NCI-H2196 treated with DMSO at 0.1 percent for 48 hours (cell line): ENCODE results near the gene C22orf23.

ENCODE experiments used
- DNase-seq: peaks from one replicate; lab custom pipeline; 2025; ENCODE audit not compliant: unreplicated experiment; lab: John Stamatoyannopoulos, UW

Gene C22orf23

DNA sequence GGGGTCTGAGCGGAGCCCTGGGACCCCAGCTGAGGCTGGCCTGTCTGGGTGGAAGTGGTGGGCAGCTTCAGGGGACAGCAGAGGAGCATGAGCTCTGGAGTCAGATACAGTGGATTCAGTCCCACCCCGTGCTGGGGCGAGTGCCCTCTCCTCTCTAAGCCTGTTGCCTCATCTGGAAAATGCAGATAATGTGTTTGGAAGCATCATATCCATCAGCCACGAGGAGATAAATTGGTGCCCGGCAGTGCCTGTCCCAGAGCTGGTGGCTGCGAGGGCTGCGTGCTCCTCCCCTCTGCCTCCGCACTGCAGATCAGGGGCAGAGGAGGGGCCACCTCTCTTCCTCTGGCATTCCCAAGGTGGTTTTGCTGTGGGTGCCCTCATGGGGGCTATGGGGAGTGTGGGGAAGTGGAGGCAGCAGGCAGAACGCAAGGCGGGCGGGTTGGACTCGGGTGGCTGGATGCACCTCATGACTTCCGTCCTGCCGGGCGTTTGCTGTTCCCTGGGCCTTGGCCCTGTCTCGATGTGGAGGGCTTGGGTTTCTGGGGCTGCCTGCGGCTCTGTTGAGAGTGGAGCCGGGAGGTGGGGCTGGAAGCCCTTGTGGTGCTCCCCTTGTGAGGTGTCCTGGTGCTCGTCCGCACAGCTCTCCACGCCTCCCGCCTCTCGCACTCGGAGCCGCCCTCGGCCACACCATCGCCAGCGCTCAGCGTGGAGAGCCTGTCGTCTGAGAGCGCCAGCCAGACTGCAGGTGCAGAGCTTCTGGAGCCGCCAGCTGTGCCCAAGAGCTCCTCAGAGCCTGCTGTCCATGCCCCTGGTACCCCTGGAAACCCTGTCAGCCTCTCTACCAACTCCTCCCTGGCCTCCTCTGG is 26.4 kb downstream of the C22orf23 start:
- DNase-seq, result no peak

DNA sequence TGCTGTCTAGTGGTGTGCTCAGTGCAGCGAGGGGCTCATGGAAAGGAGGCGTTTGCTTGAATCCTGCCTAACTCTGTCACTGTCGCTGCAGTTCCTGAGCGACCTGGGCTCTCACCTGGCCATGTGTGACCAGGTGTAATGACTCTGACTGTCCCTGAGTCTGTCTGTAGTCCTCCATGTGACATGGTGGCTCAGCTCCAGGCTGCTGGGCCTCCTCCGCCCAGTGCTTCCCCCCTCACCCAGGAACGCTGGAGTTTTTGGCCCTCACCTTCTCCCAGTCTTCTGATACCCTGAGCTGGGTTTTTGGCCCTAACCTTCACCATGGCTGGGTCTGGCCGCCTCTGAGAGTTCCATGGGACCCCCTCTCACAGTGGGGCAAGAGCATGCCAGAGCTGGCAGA is 27.0 kb downstream of the C22orf23 start:
- no peak for DNase-seq

DNA sequence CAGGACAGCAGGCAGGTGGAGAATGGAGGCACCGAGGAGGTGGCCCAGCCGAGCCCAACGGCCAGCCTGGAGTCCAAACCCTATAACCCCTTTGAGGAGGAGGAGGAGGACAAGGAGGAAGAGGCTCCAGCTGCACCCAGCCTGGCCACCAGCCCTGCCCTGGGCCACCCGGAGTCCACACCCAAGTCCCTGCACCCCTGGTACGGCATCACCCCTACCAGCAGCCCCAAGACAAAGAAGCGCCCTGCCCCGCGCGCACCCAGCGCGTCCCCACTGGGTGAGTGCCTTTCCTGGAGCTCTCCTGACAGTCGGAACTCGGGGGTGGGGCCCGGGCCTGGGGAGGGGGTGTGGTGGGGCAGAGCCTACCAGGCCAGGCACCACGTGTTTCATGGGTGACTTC is 27.6 kb downstream of the C22orf23 start:
- DNase-seq, result no peak

DNA sequence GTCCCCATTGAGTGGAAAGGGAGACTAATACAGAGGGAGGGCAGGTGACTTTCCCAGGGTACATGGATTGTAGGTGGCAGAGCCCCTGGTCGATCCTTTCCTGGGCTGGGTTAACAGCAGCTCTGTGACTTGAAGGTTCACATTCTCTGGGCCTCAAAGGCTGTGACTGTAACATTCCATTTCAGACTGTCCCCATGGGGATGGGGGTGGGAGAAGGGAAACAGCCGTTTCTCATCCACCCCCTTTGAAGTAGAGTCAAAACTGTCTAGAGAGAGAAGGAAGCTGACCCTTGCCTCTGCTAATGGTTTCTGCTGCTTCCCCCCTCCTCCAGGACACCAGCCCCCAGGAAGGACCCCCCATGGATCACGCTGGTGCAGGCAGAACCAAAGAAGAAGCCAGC is 28.1 kb downstream of the C22orf23 start:
- DNase-seq, result no peak

DNA sequence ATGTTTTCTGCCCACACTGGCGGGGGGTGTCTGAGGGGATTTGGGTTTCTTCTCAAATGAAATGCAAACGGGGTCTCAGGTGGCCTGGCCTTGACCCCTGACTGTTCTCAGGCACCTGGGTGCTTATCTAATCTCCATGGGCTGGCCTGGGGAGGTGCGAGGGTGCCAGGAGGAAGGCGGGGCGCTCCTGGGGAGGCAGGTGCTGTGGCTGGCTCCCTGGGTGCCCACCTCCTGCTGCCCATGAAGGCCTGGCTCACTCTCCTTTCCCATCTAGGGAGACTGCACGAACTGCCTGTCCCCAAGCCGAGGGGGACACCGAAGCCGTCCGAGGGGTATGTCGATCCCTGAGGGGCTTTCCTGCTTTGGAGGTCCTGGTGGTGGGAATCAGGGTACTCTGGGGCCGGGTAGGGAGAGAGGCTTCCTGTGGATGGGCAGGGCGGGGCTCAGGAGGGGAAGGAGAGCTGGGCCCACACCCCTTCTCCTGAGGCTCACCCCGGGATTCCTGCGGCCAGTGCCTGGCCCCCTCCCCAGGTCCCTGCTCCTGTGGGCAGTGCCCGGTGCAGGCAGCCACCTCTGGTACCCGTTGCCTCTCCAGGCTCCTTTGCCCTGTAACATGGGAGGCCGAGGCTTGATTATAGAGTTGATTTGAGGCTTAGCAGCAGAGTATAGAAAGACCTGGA is 28.9 kb downstream of the C22orf23 start:
- DNase-seq, result no peak

DNA sequence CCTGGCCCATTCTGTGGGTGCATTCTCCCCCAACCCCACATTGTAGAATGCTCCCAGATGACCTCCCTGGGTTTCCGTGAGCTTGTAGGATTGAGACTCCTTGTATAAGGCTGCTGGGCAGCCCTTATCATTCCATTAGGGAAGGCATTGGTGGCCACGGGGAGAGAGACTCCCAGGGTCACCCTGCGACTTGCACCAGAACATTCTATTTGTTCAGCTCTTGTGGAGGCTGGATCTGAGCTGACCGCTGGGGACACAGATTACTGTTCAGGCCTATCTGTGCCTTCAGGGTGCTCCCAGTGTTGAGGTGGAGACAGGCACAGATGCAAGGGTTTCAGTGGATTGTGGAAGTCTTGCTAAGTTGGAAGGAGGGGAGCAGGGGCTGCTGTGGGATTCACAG is 29.5 kb downstream of the C22orf23 start:
- DNase-seq, result no peak

DNA sequence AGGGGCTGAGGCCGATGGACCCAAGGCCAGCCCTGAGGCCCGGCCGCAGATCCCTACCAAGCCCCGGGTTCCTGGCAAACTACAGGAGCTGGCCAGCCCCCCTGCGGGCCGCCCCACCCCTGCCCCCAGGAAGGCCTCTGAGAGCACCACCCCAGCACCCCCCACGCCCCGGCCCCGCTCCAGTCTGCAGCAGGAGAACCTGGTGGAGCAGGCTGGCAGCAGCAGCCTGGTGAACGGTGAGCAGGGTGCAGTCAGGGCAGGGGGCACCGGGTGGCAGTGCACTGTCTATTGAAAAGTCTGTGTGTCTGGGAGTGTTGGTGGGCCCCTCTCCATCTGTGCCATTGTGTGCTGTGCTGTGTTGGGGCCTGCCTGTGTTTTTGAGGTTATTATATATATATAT is 31.2 kb downstream of the C22orf23 start:
- no peak for DNase-seq

DNA sequence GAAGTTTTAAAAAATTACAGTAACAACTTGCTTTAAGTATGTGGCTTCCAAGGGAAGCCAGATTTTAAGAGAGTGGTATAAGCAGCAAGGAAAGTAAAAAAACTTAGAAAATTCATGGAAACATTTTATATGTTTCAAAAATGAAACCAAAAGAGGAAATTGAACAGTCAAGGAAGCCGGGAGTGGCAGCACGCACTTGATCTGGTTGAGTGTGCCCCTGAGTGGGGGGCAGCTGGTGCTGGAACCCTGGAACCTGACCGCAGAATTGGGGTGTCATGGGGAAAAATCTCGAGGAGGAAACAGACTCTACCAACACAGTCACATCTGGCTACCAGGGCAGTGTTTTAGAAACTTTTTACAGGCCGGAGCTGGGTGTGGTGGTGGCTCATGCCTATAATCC is 33.3 kb downstream of the C22orf23 start:
- no peak for DNase-seq

DNA sequence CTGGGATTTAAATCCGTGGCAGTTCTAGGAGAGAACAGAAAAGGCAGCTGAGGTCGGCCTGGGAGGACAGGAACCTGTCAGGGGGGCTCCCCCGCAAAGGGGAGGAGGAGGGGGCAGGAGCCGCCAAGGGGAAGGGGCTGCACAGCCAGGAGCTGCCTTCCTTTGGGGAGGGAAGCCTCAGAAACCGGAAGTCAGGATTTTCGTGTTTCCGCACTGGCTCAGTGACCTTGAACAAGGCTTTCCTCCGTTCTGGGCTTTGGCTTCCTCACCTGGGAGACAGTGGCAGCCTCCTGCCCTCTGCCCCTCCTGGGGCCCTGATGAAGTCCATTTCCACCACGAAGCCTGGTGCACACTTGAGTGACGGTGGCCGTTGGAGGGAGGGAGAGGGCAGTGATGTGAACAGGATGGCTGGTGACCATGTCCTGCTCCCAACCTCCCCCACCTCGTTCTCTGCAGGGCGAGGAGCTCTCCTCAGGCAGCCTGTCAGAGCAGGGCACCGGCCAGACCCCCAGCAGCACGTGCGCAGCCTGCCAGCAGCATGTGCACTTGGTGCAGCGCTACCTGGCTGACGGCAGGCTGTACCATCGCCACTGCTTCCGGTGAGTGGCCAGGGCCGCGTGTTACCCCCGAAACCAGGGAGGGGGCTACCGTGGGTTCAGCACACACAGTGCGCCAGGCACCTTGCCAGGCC is 34.7 kb downstream of the C22orf23 start:
- DNase-seq, result no peak

DNA sequence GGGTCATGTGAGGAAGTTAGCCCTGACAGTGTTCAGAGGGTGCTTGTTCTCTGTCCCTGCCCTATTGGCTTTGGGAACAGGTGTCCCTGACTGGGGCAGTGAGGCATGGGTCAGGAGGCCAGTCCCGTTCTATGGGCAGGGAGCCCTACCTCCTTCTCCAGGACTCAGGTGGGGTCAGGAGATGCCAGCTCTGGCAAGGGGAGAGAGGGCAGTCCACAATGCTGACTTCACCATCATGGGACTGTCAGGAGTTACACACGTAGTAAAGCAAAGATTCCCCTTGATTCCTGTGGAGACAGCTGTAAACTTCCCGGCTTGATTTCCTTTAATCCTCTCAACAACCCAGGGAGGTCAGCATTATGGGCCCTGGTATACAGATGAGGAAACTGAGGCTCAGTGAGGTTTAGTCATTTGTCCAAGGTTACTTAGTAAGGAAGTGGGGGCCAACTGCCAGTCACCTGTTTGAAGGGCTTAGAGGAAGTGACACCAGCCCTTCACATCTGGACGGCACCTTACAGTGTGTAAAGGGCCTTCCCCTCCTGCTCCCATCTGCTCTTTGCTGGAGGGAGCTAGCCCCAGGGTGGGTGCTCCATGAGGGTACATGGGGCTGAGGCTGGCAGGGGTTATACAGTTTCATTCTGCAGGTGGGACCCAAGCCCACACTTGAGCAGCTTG is 35.4 kb downstream of the C22orf23 start:
- no peak for DNase-seq

DNA sequence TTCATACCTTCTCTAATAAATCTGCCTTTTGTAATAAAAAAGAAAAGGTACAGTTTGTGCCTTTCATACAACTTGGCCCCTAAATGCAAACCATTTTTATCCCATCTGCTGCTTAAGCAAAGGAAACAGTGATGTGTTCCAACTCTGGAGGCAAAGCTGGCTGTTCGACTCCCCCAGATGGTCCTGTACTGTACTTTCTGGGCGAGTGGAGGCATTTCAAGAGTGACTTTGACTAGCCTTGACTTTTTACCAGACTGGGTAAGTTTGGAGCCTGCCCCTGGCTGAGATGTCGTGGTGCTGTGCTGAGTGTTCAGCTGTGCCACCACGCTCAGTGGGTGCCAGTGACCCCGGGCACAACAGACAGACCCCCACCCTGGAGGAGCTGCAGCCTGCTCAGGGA is 37.1 kb downstream of the C22orf23 start:
- no peak for DNase-seq

DNA sequence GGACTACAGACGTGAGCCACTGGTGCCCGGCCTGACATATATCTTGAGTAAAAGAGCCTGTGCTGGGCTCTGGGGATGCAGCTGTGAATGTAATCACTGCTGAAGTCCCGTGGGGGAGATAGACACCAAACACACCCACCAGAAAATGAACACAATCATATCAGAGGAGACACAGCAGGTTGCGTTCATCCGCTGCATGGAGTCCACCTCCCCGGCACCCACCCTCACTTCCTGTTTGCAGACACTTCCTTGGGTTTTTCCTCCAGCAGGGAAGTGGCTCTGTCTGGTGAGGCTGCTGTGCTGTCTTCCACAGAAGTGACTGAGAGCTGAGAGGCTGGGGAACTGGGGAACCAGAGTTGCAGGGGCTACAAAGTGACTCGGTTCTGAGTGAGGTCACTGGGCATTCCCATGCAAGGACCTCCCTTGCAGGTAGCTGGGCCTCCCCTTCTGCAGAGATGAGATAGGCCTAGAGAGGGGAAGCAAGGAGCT is 40.1 kb downstream of the C22orf23 start:
- DNase-seq, result no peak

DNA sequence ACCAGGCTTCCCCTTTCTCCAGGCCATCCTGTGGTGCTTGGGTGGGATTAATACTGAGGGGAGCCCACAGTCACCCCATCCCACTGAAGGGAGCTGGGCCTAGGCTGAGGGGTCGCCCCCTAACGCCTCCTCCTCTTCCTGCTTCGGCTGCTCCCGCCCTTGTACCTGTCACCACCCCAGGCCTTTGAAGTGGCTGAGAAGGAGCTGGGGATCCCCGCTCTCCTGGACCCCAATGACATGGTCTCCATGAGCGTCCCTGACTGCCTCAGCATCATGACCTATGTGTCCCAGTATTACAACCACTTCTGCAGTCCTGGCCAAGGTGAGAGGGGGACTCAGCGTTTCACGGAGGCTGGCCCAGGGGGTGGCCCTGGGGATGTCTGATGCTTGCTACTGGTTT is 41.2 kb downstream of the C22orf23 start:
- no peak for DNase-seq

DNA sequence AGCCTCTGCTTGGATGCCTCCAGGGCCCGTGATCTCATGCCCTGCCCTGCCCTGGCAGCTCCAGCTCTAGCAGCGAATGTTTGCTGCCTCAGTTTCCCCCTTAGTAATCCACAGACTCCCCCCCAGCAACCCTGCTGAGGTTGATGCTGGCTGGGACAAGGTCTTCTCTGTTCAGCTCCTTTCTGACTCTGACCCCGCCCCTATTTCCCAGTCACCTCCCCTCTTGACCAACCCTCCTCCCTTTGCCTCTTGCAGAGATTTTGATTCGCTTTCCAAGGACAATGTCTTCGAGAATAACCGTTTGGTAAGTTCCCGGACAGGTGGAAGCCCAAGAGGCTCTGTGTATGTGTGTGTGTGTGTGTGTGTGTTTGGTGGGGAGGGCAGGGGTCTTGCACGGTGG is 41.7 kb downstream of the C22orf23 start:
- no peak for DNase-seq

DNA sequence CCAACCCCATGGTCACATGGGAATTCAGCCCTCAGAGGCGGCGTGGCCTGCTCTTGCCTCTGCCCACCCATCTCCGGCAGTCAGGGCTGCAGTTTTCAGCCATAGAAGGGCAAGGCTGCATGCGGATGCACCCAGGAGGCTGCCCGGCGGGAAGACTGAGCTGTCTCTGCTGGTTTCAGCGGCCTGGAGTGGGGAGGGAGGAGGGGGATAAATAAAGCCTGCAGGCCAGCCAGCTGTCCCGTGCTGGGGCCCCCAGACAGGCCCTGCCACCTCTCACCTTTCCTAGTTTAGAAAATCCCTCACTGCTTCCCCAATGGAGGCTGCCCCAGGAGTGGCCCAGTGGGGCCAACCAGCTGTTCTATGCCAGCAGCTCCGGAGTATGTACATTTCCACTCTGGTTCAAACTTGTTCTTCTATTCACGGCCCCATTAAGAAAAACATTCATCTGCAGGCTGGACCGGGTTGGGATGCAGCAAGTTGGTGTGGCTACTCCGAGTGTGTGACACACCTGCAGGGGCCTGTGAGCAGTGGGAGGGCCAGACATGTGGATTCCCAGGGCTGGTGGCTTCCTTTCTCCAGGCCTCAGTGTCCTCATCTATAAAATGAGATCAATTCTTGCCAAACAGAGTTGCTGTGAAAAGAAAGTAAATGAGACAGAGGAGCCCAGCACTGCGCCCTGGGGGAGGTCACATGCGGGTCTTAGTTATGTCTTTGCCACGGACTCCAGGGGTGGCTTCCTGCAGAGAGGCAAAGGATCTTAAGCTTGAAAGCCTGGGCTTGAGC is 42.3 kb downstream of the C22orf23 start:
- DNase-seq, result no peak

DNA sequence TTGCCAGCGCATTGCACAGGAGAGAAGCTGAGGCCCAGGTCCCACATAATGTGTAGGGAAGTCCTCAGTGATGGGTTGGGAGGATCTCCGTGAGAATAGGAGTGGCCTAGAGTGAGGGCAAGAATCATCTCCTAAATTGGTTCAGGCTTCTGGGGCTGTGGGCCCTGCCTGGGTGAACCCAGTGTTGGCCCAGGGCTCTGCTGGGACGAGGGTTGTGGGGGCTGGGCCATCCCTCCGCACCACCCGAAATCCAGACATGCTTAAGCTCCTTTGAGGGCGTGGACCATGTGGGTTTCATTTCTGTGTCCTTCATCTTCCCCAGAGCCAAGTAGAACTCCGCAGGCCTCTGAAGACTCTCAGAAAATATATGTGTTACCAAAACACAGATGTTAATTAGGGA is 43.6 kb downstream of the C22orf23 start:
- DNase-seq, result no peak

DNA sequence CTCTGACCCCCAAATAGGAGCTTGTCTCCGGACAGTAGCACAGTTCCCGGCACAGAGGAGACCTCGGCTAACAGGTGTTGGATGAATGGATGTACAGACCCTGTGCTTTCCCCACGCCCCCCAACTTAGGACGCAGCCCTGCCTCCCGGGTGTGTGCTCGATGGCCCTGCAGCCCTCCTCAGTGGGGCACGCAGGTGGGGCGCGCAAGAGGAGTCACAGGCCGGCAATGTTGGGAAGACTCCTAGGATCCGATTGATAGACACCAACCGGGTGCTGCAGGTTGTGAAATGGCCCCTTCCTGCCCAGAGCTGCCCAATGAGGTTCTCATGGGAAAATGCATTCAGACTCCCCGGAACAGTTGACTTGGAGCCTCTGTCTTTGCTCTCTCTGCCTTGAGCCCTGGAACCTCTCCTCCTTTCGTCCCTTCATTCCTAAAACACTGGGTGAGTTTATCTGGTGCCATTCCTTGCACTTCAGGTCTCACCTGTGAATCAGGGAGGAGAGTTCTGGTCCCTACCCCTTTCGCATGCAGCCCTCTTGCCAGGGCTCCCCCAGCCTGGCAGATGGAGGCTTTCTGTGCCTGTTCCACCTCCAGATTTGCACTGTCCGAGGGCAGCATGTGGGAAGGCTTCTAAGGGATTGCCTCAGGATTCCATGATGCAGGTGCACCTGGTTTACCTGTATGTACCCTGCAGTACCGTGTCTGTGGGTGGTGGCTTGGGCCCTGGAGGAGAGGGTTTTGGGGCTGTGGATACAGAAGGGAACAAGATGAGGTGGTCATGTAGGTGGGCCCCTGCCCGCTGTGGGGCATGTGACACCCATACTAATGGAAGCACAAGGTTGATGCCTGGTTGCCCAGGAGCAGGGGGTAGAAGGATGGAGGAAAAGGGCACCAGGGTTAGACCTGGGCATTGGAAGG is 46.1 kb downstream of the C22orf23 start:
- no peak for DNase-seq

DNA sequence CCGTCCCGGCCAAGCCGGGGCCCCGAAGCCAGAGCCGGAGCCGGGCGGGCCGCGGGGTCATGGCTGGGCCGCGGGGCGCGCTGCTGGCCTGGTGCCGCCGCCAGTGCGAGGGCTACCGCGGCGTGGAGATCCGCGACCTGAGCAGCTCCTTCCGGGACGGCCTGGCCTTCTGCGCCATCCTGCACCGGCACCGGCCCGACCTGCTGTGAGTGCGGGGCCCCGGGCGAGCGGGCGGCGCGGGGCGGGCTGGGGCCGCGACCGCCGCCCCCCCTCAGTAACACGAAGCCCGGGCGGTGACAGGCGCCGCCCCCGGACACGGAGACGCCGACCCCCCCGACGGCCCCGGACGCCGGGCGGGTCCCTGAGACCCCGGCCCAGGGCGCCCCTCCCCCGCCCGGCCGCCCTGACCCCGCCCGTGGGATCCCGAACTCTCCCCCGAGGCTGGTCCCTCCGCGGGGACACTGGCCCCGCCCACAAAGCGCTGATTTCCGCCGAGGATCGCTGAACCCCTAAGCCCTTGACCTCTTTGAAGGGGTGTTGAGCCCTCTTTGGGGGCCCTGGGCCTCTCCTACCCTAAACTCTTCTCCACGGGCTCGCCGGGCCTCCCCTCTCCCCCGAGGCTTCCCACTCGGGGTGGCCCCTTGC is 46.9 kb downstream of the C22orf23 start:
- no peak for DNase-seq
